ENCODE measurements around the gene ALG9. TPM values are rescaled to one million over a fixed set of nuclear protein-coding genes. Genes with fewer than 3 reads are reported as not detected.

Gene ALG9
- total RNA-seq, 1 donor from 2014 or later, result 36.9 TPM

DNA sequence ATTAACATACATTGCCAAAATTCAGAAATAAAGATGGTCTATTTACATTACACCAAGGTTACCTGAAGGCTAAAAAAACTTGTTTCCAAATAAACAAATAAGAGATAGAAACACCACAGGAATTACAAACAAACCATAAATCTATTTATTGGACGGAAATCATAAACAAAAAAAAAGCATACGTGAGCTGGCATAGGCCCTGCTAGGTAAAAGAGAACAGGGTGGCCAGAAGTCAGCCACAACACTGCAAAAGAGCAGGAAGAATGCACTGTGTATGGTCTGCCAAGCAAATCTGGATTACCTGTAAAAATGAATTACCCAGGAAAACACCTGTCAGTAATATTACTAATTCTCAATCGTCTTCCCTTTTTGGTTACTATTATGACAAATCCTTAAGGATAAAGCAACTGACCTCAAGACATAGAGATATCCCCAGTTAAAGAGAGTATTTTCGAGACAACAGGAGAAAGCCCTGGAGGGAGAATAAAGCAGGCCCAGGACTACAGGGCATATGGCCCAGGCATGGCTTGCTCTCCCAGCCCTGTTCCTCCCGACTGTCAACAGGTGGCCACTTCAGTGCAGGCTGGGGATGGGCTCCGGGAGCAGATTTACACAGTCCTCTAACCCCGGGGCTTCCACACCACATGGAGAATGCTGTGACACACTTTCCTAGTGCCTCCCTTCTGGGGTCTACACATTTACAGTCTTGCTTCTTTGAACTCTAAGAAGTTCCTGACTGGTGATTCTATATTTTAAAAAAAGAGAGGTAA is 123.2 kb downstream of the ALG9 start:
- H3K27me3 Mint-ChIP-seq (ENCODE audit: insufficient read depth, low read depth), result peaks cover 2% of the 10 kb centered on the region
- no peak overlapping the region for H3K9ac ChIP-seq
- H3K4me1 ChIP-seq, result no peaks in the 10 kb centered on the region
- H3K9me3 ChIP-seq (ENCODE audit: low read depth), result no peaks in the 10 kb centered on the region
- peaks cover 40% of the 10 kb centered on the region for H3K36me3 Mint-ChIP-seq
- H4K20me1 ChIP-seq (ENCODE audit: low read depth), result no peaks in the 10 kb centered on the region
- H3K4me2 ChIP-seq, result no peak overlapping the region
- TF ChIP-seq, protein P1, sequence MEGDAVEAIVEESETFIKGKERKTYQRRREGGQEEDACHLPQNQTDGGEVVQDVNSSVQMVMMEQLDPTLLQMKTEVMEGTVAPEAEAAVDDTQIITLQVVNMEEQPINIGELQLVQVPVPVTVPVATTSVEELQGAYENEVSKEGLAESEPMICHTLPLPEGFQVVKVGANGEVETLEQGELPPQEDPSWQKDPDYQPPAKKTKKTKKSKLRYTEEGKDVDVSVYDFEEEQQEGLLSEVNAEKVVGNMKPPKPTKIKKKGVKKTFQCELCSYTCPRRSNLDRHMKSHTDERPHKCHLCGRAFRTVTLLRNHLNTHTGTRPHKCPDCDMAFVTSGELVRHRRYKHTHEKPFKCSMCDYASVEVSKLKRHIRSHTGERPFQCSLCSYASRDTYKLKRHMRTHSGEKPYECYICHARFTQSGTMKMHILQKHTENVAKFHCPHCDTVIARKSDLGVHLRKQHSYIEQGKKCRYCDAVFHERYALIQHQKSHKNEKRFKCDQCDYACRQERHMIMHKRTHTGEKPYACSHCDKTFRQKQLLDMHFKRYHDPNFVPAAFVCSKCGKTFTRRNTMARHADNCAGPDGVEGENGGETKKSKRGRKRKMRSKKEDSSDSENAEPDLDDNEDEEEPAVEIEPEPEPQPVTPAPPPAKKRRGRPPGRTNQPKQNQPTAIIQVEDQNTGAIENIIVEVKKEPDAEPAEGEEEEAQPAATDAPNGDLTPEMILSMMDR (IDR thresholded peaks at IDR 0.05), result no peak
- TF ChIP-seq EZH2phosphoT487 (IDR thresholded peaks at IDR 0.05), result no peak
- TF ChIP-seq EZH2 (IDR thresholded peaks at IDR 0.05), result no peak
- no peak overlapping the region for H3K27ac ChIP-seq
- H3F3A ChIP-seq (ENCODE audit: low read depth), result no peaks in the 10 kb centered on the region
- H3K27me3 ChIP-seq, result no peaks in the 10 kb centered on the region
- H3K27ac Mint-ChIP-seq, result no peak overlapping the region
- H2AFZ ChIP-seq (replicated peaks), result no peak overlapping the region
- no peak overlapping the region for H3K4me3 Mint-ChIP-seq
- no peaks in the 10 kb centered on the region for H3K4me1 Mint-ChIP-seq
- DNase-seq (ENCODE audit: low spot score), result no peak
- H3K4me3 ChIP-seq, result no peak overlapping the region
- no peaks in the 10 kb centered on the region for H3K79me2 ChIP-seq (ENCODE audit: low read depth)
- H3K36me3 ChIP-seq, result peaks cover 24% of the 10 kb centered on the region
- H3K9me3 Mint-ChIP-seq, result no peaks in the 10 kb centered on the region

- DNase-seq (ENCODE audit: low spot score), result no peak
These were observed 125.5 kb downstream of the ALG9 start for GRCh38 chr11:111745719-111746504.

DNA sequence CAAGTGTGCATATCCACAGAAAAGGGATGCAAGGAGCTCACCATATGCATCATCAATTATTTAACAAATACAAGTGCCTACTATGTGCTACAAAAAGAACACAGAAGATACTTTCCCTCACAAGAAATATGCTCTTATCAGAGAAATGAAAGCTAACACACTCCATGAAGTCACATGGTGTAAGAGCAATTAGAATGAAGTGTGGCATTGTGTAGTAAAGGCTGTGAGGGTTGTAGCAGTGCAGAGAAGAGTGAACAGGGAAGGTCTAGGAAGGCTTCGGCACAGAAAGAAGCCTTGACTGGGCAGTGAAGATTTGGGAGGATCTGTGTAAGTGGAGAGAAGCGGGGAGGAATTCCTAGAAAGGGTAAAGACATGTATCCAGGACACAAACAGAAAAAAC is 127.7 kb downstream of the ALG9 start:
- Histone ChIP-seq H2AFZ (replicated peaks) (no peak overlapping the region), H3K9ac (no peak overlapping the region), H3K36me3 (peaks cover 37% of the 10 kb centered on the region), H3K79me2 (ENCODE audit: low read depth) (no peaks in the 10 kb centered on the region), H3K9me3 (ENCODE audit: low read depth) (no peaks in the 10 kb centered on the region), H3K4me2 (no peak overlapping the region), H3K27ac (no peak overlapping the region), H3K4me1 (peaks cover 8% of the 10 kb centered on the region), H3K27me3 (no peaks in the 10 kb centered on the region), H4K20me1 (ENCODE audit: low read depth) (peaks cover 6% of the 10 kb centered on the region), H3K4me3 (no peak overlapping the region), H3F3A (ENCODE audit: low read depth) (peaks cover 12% of the 10 kb centered on the region)
- Mint-ChIP-seq H3K36me3 (peaks cover 46% of the 10 kb centered on the region), H3K4me3 (no peak overlapping the region), H3K27me3 (ENCODE audit: insufficient read depth, low read depth) (no peaks in the 10 kb centered on the region), H3K27ac (no peak overlapping the region), H3K9me3 (no peaks in the 10 kb centered on the region), H3K4me1 (peaks cover 9% of the 10 kb centered on the region)
- no peak for DNase-seq (ENCODE audit: low spot score)
- TF ChIP-seq EZH2phosphoT487 (IDR thresholded peaks at IDR 0.05) (no peak), EZH2 (IDR thresholded peaks at IDR 0.05) (no peak)
- TF ChIP-seq, protein P1 (IDR thresholded peaks at IDR 0.05), result no peak

More at GRCh38 chr11:111745719-111746504, 125.5 kb downstream of the ALG9 start:
- no peaks in the 10 kb centered on the region for H3K79me2 ChIP-seq (ENCODE audit: low read depth)
- H3K27ac ChIP-seq, result no peak overlapping the region
- no peak overlapping the region for H2AFZ ChIP-seq (replicated peaks)
- Mint-ChIP-seq H3K4me3 (no peak overlapping the region), H3K36me3 (peaks cover 43% of the 10 kb centered on the region), H3K4me1 (no peaks in the 10 kb centered on the region), H3K27ac (no peak overlapping the region), H3K27me3 (ENCODE audit: insufficient read depth, low read depth) (no peaks in the 10 kb centered on the region), H3K9me3 (no peaks in the 10 kb centered on the region)
- H3K27me3 ChIP-seq, result no peaks in the 10 kb centered on the region
- no peaks in the 10 kb centered on the region for H4K20me1 ChIP-seq (ENCODE audit: low read depth)
- TF ChIP-seq EZH2 (IDR thresholded peaks at IDR 0.05), result no peak
- no peak for TF ChIP-seq EZH2phosphoT487 (IDR thresholded peaks at IDR 0.05)
- TF ChIP-seq, protein P1 (IDR thresholded peaks at IDR 0.05), result no peak
- H3K4me1 ChIP-seq, result no peaks in the 10 kb centered on the region
- H3K36me3 ChIP-seq, result peaks cover 32% of the 10 kb centered on the region
- no peaks in the 10 kb centered on the region for H3K9me3 ChIP-seq (ENCODE audit: low read depth)
- H3K4me3 ChIP-seq, result no peak overlapping the region
- no peak overlapping the region for H3K9ac ChIP-seq
- H3K4me2 ChIP-seq, result no peak overlapping the region
- H3F3A ChIP-seq (ENCODE audit: low read depth), result no peaks in the 10 kb centered on the region

All from neural progenitor cell (in vitro differentiated cells).